K562 (cell line): Measurements from ENCODE around the gene ACAP2. TPM values are rescaled to one million over a fixed set of nuclear protein-coding genes. Genes with fewer than 3 reads are reported as not detected.
A peak's percentile ranks its signal among the peaks of the same experiment; 100 is the strongest.

Experiments used
- CHCHD3 ChIP-seq: fragments of 250-450 bp; sonication (Bioruptor Pico); IDR thresholded peaks from 2 replicates; pipeline ENCODE4 v2.1.2; 2022; ENCODE audit warnings: mild to moderate bottlenecking
- JUND ChIP-seq, 2 experiments: IDR thresholded peaks; 2 replicates in 1 of 2; 3 replicates in 1 of 2; pipeline ENCODE4 v1.6.1; 2011; ENCODE audit warnings: borderline replicate concordance in 2 of 2, low read depth in 2 of 2, low read length in 2 of 2, improper control_type of control experiment in 1 of 2, missing biosample characterization in 1 of 2, missing genetic modification characterization in 1 of 2, missing genetic modification reagents in 1 of 2
- KDM1A ChIP-seq, 2 experiments: fragments of 450-650 bp; IDR thresholded peaks; 2 replicates each; pipeline ENCODE4 v1.6.1; 2016; ENCODE audit warnings: mild to moderate bottlenecking in 2 of 2
- MTF1 ChIP-seq: fragments of 250-450 bp; sonication (Bioruptor Pico); IDR thresholded peaks from 2 replicates; pipeline ENCODE4 v1.9.0; 2021; ENCODE audit warnings: moderate library complexity, mild to moderate bottlenecking, inconsistent platforms, borderline replicate concordance
- NR2F6 ChIP-seq: fragments of 450-650 bp; formaldehyde crosslinking; IDR thresholded peaks from 2 replicates; pipeline ENCODE4 v1.4.0; 2020; ENCODE audit warnings: mild to moderate bottlenecking
- RNF2 ChIP-seq: sonication (generic); IDR thresholded peaks from 2 replicates; pipeline ENCODE4 v1.6.1; 2016
- SMAD1 ChIP-seq: fragments of 150-350 bp; IDR thresholded peaks from 2 replicates; pipeline ENCODE4 v1.6.1; 2014; ENCODE audit warnings: low read length, low read depth; ENCODE audit not compliant: partially characterized antibody
- SOX6 ChIP-seq: fragments of 450-650 bp; IDR thresholded peaks from 2 replicates; pipeline ENCODE4 v1.6.1; 2014; ENCODE audit warnings: mild to moderate bottlenecking
- polyA plus RNA-seq, 8 experiments: library from polyadenylated mRNA; depleted of rRNA in 4 of 8; stranded (reverse) in 5 of 8; unstranded in 3 of 8; fragments of >200 nt; fragmentation: Nextera tagmentation in 2 of 8; fragmentation: Illumina TruSeq in 1 of 8; extraction: Ambion mirVana in 2 of 8; extraction: Trizol in 1 of 8; gene quantifications; 2 replicates each; pipeline versions ENCODE4 v1.2.1 to v1.2.3, GENCODE V29; 2011 to 2014; ENCODE audit warnings: inconsistent platforms in 1 of 8, missing spikeins in 1 of 8
- total RNA-seq, 7 experiments: library from RNA; depleted of rRNA in 6 of 7; stranded (reverse); fragments of >200 nt in 6 of 7; fragmentation: Illumina TruSeq in 2 of 7; extraction: Trizol in 2 of 7; gene quantifications; 2 replicates each; pipeline versions ENCODE4 v1.2.1 to v1.2.3, GENCODE V29; 2011 to 2021; ENCODE audit warnings: low replicate concordance in 1 of 7
- TF ChIP-seq, protein P1 (sequence below): fragments of 250-450 bp; sonication (Bioruptor Pico); IDR thresholded peaks from 2 replicates; pipeline ENCODE4 v1.5.0; 2021; ENCODE audit warnings: mild to moderate bottlenecking, borderline replicate concordance
- TF ChIP-seq, protein P2 (sequence below): fragments of 250-450 bp; sonication (Bioruptor Pico); IDR thresholded peaks from 2 replicates; pipeline ENCODE4 v1.4.0; 2020
- TF ChIP-seq, protein P3 (sequence below): sonication (generic); formaldehyde crosslinking; IDR thresholded peaks from 2 replicates; pipeline ENCODE4 v1.8.0; 2022; ENCODE audit warnings: missing genetic modification reagents, mild to moderate bottlenecking, borderline replicate concordance
- TF ChIP-seq, protein P4 (sequence below): fragments of 450-650 bp; IDR thresholded peaks from 2 replicates; pipeline ENCODE4 v1.7.1; 2018; ENCODE audit warnings: mild to moderate bottlenecking, low read depth; ENCODE audit not compliant: partially characterized antibody

ACAP2 gene
- total and polyA plus RNA-seq, 9 of the 15 experiments (the other 6 are each of a cell fraction or from before 2014, with no cell fraction given) = 10.6 to 52.7 (median 34.4) TPM

DNA sequence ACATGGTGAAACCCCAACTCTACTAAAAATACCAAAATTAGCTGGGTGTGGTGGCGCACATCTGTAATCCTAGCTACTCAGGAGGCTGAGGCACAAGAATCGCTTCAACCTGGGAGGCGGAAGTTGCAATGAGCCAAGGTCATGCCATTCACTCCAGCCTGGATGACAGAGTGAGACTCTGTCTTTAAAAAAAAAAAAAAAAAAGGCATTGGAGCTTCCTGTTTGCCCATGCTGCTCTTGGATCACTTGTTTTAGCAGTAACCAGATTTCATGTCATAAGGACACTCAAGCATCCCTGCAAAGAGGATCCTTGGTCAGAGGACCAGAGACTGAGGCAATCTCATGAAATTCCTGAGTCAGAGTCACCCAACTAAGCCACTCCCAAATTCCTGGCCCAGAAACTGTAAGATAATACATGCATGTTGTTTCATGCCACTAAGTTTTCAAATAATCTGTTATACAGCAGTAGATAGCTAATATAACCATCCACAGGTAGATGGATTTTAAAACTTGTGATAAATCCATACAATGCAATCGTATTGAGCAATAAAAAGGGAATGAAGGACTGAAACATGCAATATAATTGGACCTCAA lies 89.8 kb downstream of the ACAP2 start (continued):
- TF ChIP-seq, protein P1, sequence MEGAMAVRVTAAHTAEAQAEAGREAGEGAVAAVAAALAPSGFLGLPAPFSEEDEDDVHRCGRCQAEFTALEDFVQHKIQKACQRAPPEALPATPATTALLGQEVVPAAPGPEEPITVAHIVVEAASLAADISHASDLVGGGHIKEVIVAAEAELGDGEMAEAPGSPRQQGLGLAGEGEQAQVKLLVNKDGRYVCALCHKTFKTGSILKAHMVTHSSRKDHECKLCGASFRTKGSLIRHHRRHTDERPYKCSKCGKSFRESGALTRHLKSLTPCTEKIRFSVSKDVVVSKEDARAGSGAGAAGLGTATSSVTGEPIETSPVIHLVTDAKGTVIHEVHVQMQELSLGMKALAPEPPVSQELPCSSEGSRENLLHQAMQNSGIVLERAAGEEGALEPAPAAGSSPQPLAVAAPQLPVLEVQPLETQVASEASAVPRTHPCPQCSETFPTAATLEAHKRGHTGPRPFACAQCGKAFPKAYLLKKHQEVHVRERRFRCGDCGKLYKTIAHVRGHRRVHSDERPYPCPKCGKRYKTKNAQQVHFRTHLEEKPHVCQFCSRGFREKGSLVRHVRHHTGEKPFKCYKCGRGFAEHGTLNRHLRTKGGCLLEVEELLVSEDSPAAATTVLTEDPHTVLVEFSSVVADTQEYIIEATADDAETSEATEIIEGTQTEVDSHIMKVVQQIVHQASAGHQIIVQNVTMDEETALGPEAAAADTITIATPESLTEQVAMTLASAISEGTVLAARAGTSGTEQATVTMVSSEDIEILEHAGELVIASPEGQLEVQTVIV (CRISPR knock-in tag) = no peak
- TF ChIP-seq JUND (IDR thresholded peaks at IDR 0.05; ENCODE audit: borderline replicate concordance, low read depth, low read length) (peak; percentile 83), JUND (tag; IDR thresholded peaks at IDR 0.05; ENCODE audit: borderline replicate concordance, low read depth, low read length) (peak; percentile 85; the same call in 2 of the 3 replicates), KDM1A (IDR thresholded peaks at IDR 0.05) (no peak), NR2F6 (CRISPR knock-in tag) (no peak), MTF1 (CRISPR knock-in tag) (no peak), SOX6 (peak; percentile 64; the same call in 1 of the 2 replicates), CHCHD3 (CRISPR knock-in tag) (no peak), RNF2 (no peak), SMAD1 (no peak)
- TF ChIP-seq, protein P2, sequence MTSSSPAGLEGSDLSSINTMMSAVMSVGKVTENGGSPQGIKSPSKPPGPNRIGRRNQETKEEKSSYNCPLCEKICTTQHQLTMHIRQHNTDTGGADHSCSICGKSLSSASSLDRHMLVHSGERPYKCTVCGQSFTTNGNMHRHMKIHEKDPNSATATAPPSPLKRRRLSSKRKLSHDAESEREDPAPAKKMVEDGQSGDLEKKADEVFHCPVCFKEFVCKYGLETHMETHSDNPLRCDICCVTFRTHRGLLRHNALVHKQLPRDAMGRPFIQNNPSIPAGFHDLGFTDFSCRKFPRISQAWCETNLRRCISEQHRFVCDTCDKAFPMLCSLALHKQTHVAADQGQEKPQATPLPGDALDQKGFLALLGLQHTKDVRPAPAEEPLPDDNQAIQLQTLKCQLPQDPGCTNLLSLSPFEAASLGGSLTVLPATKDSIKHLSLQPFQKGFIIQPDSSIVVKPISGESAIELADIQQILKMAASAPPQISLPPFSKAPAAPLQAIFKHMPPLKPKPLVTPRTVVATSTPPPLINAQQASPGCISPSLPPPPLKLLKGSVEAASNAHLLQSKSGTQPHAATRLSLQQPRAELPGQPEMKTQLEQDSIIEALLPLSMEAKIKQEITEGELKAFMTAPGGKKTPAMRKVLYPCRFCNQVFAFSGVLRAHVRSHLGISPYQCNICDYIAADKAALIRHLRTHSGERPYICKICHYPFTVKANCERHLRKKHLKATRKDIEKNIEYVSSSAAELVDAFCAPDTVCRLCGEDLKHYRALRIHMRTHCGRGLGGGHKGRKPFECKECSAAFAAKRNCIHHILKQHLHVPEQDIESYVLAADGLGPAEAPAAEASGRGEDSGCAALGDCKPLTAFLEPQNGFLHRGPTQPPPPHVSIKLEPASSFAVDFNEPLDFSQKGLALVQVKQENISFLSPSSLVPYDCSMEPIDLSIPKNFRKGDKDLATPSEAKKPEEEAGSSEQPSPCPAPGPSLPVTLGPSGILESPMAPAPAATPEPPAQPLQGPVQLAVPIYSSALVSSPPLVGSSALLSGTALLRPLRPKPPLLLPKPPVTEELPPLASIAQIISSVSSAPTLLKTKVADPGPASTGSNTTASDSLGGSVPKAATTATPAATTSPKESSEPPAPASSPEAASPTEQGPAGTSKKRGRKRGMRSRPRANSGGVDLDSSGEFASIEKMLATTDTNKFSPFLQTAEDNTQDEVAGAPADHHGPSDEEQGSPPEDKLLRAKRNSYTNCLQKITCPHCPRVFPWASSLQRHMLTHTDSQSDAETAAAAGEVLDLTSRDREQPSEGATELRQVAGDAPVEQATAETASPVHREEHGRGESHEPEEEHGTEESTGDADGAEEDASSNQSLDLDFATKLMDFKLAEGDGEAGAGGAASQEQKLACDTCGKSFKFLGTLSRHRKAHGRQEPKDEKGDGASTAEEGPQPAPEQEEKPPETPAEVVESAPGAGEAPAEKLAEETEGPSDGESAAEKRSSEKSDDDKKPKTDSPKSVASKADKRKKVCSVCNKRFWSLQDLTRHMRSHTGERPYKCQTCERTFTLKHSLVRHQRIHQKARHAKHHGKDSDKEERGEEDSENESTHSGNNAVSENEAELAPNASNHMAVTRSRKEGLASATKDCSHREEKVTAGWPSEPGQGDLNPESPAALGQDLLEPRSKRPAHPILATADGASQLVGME (CRISPR knock-in tag) = 0 out of 2 replicates have a peak, but pooled peaks have one; percentile 46
- TF ChIP-seq, protein P3, sequence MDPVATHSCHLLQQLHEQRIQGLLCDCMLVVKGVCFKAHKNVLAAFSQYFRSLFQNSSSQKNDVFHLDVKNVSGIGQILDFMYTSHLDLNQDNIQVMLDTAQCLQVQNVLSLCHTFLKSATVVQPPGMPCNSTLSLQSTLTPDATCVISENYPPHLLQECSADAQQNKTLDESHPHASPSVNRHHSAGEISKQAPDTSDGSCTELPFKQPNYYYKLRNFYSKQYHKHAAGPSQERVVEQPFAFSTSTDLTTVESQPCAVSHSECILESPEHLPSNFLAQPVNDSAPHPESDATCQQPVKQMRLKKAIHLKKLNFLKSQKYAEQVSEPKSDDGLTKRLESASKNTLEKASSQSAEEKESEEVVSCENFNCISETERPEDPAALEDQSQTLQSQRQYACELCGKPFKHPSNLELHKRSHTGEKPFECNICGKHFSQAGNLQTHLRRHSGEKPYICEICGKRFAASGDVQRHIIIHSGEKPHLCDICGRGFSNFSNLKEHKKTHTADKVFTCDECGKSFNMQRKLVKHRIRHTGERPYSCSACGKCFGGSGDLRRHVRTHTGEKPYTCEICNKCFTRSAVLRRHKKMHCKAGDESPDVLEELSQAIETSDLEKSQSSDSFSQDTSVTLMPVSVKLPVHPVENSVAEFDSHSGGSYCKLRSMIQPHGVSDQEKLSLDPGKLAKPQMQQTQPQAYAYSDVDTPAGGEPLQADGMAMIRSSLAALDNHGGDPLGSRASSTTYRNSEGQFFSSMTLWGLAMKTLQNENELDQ (CRISPR knock-in tag) = no peak
- TF ChIP-seq, protein P4, sequence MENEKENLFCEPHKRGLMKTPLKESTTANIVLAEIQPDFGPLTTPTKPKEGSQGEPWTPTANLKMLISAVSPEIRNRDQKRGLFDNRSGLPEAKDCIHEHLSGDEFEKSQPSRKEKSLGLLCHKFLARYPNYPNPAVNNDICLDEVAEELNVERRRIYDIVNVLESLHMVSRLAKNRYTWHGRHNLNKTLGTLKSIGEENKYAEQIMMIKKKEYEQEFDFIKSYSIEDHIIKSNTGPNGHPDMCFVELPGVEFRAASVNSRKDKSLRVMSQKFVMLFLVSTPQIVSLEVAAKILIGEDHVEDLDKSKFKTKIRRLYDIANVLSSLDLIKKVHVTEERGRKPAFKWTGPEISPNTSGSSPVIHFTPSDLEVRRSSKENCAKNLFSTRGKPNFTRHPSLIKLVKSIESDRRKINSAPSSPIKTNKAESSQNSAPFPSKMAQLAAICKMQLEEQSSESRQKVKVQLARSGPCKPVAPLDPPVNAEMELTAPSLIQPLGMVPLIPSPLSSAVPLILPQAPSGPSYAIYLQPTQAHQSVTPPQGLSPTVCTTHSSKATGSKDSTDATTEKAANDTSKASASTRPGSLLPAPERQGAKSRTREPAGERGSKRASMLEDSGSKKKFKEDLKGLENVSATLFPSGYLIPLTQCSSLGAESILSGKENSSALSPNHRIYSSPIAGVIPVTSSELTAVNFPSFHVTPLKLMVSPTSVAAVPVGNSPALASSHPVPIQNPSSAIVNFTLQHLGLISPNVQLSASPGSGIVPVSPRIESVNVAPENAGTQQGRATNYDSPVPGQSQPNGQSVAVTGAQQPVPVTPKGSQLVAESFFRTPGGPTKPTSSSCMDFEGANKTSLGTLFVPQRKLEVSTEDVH = no peak
